DOHH2 (cell line): ENCODE results near the gene NUP93.

ENCODE experiments used
- H3F3A ChIP-seq: fragments of 200-600 bp; sonication (generic), shearing (Covaris generic); 2 replicates; pipeline ENCODE4 v1.6.0; 2016; ENCODE audit warnings: antibody characterized with exemption, mild to moderate bottlenecking; ENCODE audit not compliant: control insufficient read depth, insufficient read depth
- H3K27ac ChIP-seq: fragments of 200-600 bp; sonication (generic); 2 replicates; pipeline ENCODE4 v1.5.1; 2014; ENCODE audit warnings: low read depth, mild to moderate bottlenecking, low read length, moderate library complexity
- H3K27me3 ChIP-seq: fragments of 200-600 bp; sonication (generic); 2 replicates; pipeline ENCODE4 v1.6.1; 2014; ENCODE audit warnings: mild to moderate bottlenecking, low read length, mixed read lengths; ENCODE audit not compliant: control insufficient read depth
- H3K36me3 ChIP-seq: fragments of 200-600 bp; sonication (generic); 2 replicates; pipeline ENCODE4 v1.6.1; 2014; ENCODE audit warnings: mild to moderate bottlenecking, low read length, moderate library complexity, mixed read lengths; ENCODE audit not compliant: control insufficient read depth
- H3K4me1 ChIP-seq: fragments of 200-600 bp; sonication (generic); 2 replicates; pipeline ENCODE4 v1.6.1; 2014; ENCODE audit warnings: mild to moderate bottlenecking, low read length, mixed read lengths; ENCODE audit not compliant: control insufficient read depth
- H3K4me2 ChIP-seq: fragments of 200-600 bp; sonication (generic); 2 replicates; pipeline ENCODE4 v1.6.0; 2014; ENCODE audit warnings: mild to moderate bottlenecking, low read length, moderate library complexity
- H3K4me3 ChIP-seq: fragments of 200-600 bp; sonication (generic); 2 replicates; pipeline ENCODE4 v1.5.1; 2014; ENCODE audit warnings: mild to moderate bottlenecking, low read length, mixed read lengths
- H3K79me2 ChIP-seq: fragments of 200-600 bp; sonication (generic); 2 replicates; pipeline ENCODE4 v1.6.1; 2014; ENCODE audit warnings: mild to moderate bottlenecking, low read length, mixed read lengths; ENCODE audit not compliant: control insufficient read depth
- H3K9me2 ChIP-seq: fragments of 200-600 bp; sonication (generic); replicated peaks from 2 replicates; pipeline ENCODE4 v1.6.1; 2014; ENCODE audit warnings: mild to moderate bottlenecking, low read length, mixed read lengths; ENCODE audit not compliant: control insufficient read depth
- H3K9me3 ChIP-seq: fragments of 200-600 bp; sonication (generic); 2 replicates; pipeline ENCODE4 v1.6.1; 2014; ENCODE audit warnings: antibody characterized with exemption, low read length, mixed read lengths; ENCODE audit not compliant: control insufficient read depth, insufficient read depth
- H4K20me1 ChIP-seq: fragments of 200-600 bp; sonication (generic); 2 replicates; pipeline ENCODE4 v1.6.0; 2014; ENCODE audit warnings: low read depth, mild to moderate bottlenecking, antibody characterized with exemption, low read length, moderate library complexity; ENCODE audit not compliant: control insufficient read depth, insufficient read depth
- CTCF ChIP-seq: fragments of 200-600 bp; sonication (generic); IDR thresholded peaks from one replicate; pipeline ENCODE4 v1.5.1; 2014; ENCODE audit warnings: antibody characterized with exemption, mild to moderate bottlenecking, low read depth, low read length; ENCODE audit not compliant: poor library complexity, severe bottlenecking
- EZH2phosphoT487 ChIP-seq: fragments of 200-600 bp; sonication (generic); IDR thresholded peaks from 2 replicates; pipeline ENCODE4 v1.6.1; 2017; ENCODE audit warnings: borderline replicate concordance, mild to moderate bottlenecking, antibody characterized with exemption, low read length, moderate library complexity, mixed read lengths

NUP93 gene

GRCh38 chr16:56742030-56742984 is 12.4 kb downstream of the NUP93 start:
- Histone ChIP-seq H3K79me2 (peaks cover 74% of the 10 kb centered on the region), H3K4me1 (no peaks in the 10 kb centered on the region), H3K9me3 (no peaks in the 10 kb centered on the region), H3K9me2 (no peaks in the 10 kb centered on the region), H4K20me1 (no peaks in the 10 kb centered on the region), H3K36me3 (peaks cover 4% of the 10 kb centered on the region; the same call in 1 of the 2 replicates), H3K4me3 (no peak overlapping the region), H3K27me3 (no peaks in the 10 kb centered on the region), H3K4me2 (no peak overlapping the region), H3F3A (peaks cover 3% of the 10 kb centered on the region; the same call in 1 of the 2 replicates), H3K27ac (no peak overlapping the region)
- no peak for TF ChIP-seq EZH2phosphoT487
- no peak for TF ChIP-seq CTCF

- Histone ChIP-seq H3F3A (peaks cover 3% of the 10 kb centered on the region; the same call in 1 of the 2 replicates), H3K9me2 (no peaks in the 10 kb centered on the region), H3K4me1 (no peaks in the 10 kb centered on the region), H3K4me3 (no peak overlapping the region), H3K27ac (no peak overlapping the region), H4K20me1 (no peaks in the 10 kb centered on the region), H3K9me3 (no peaks in the 10 kb centered on the region), H3K4me2 (no peak overlapping the region), H3K27me3 (no peaks in the 10 kb centered on the region), H3K79me2 (peaks cover 74% of the 10 kb centered on the region), H3K36me3 (peaks cover 11% of the 10 kb centered on the region)
- TF ChIP-seq CTCF, result no peak
- TF ChIP-seq EZH2phosphoT487, result no peak
Observed at GRCh38 chr16:56743840-56744239, 13.9 kb downstream of the NUP93 start.

GRCh38 chr16:56744996-56745640 is 15.2 kb downstream of the NUP93 start:
- Histone ChIP-seq H3K27me3 (no peaks in the 10 kb centered on the region), H4K20me1 (no peaks in the 10 kb centered on the region), H3K36me3 (peaks cover 17% of the 10 kb centered on the region), H3F3A (peaks cover 3% of the 10 kb centered on the region; the same call in 1 of the 2 replicates), H3K79me2 (peaks cover 84% of the 10 kb centered on the region), H3K27ac (no peak overlapping the region), H3K9me2 (no peaks in the 10 kb centered on the region), H3K4me1 (no peaks in the 10 kb centered on the region), H3K4me3 (no peak overlapping the region), H3K9me3 (no peaks in the 10 kb centered on the region), H3K4me2 (no peak overlapping the region)
- TF ChIP-seq CTCF, result no peak
- TF ChIP-seq EZH2phosphoT487, result no peak
